CD4-positive, CD25-positive, alpha-beta regulatory T cell (primary cell): ENCODE measurements around the gene FAM177B. TPM values are rescaled to one million over a fixed set of nuclear protein-coding genes. Genes with fewer than 3 reads are reported as not detected.

ENCODE experiments used
- ATAC-seq, 2 donors: fragments of 150-1000 bp; cut with Tn5 transposase; one replicate each; pipeline ENCODE4 v1.10.0; 2021; ENCODE audit warnings: low read depth in 2 of 2, moderate number of reproducible peaks in 2 of 2, moderate library complexity in 1 of 2
- DNase-seq, 3 donors: peaks; one replicate each; pipeline versions ENCODE4 v3.0.0 to v3.0.0-alpha.2; 2012 to 2022; ENCODE audit warnings: mixed read lengths in 1 of 3
- H3K27ac ChIP-seq: one replicate; pipeline ENCODE4 v1.7.0; 2013; ENCODE audit warnings: mild to moderate bottlenecking, low read length; ENCODE audit not compliant: insufficient read depth, poor library complexity, severe bottlenecking
- H3K27me3 ChIP-seq: one replicate; pipeline ENCODE4 v1.7.0; 2013; ENCODE audit warnings: low read length; ENCODE audit not compliant: control insufficient read depth, insufficient read depth
- H3K36me3 ChIP-seq: one replicate; pipeline ENCODE4 v1.7.0; 2013; ENCODE audit warnings: mild to moderate bottlenecking, low read length, moderate library complexity; ENCODE audit not compliant: control insufficient read depth, insufficient read depth
- H3K4me1 ChIP-seq: 2 replicates; pipeline ENCODE4 v1.7.0; 2013; ENCODE audit warnings: mild to moderate bottlenecking, low read length; ENCODE audit not compliant: insufficient read depth, control insufficient read depth, poor library complexity, severe bottlenecking
- H3K4me3 ChIP-seq: one replicate; pipeline ENCODE4 v1.7.0; 2013; ENCODE audit warnings: low read depth, mild to moderate bottlenecking, low read length, moderate library complexity
- H3K9me3 ChIP-seq, 2 experiments: 1 replicate in 1 of 2; 2 replicates in 1 of 2; pipeline ENCODE4 v1.7.0; 2013; ENCODE audit warnings: low read length in 2 of 2, mild to moderate bottlenecking in 1 of 2, moderate library complexity in 1 of 2; ENCODE audit not compliant: control insufficient read depth in 2 of 2
- H3K27ac Mint-ChIP-seq, 3 donors: one replicate each; pipeline ENCODE4 v1.8.0; 2020 to 2022; ENCODE audit warnings: mild to moderate bottlenecking in 3 of 3, mixed read lengths in 3 of 3, moderate library complexity in 2 of 3
- H3K27me3 Mint-ChIP-seq: one replicate; pipeline ENCODE4 v1.8.0; 2022; ENCODE audit warnings: mild to moderate bottlenecking, mixed read lengths
- H3K36me3 Mint-ChIP-seq: one replicate; pipeline ENCODE4 v1.8.0; 2020; ENCODE audit warnings: mixed read lengths
- H3K4me1 Mint-ChIP-seq, 4 donors: one replicate each; pipeline ENCODE4 v1.8.0; 2020 to 2022; ENCODE audit warnings: mixed read lengths in 4 of 4, mild to moderate bottlenecking in 1 of 4
- H3K4me3 Mint-ChIP-seq, 4 donors: one replicate each; pipeline ENCODE4 v1.8.0; 2020 to 2022; ENCODE audit warnings: mild to moderate bottlenecking in 4 of 4, mixed read lengths in 4 of 4, moderate library complexity in 3 of 4
- H3K9me3 Mint-ChIP-seq, 7 donors: one replicate each; pipeline ENCODE4 v1.8.0; 2020 to 2022; ENCODE audit warnings: mixed read lengths in 7 of 7, mild to moderate bottlenecking in 3 of 7, moderate library complexity in 2 of 7
- polyA plus RNA-seq, 4 donors: library from polyadenylated mRNA; unstranded; fragments of 300-500 nt; fragmentation: Illumina TruSeq; gene quantifications; one replicate each; pipeline ENCODE4 v1.2.3, GENCODE V29; 2021
- total RNA-seq: library from RNA; stranded (reverse); gene quantifications from one replicate; pipeline ENCODE4 v1.2.3, GENCODE V29; 2022

Gene FAM177B
- total and polyA plus RNA-seq, 5 donors from 2014 or later: not detected

- peak overlapping the region in 1 of 3 donors; percentile 32 for H3K27ac Mint-ChIP-seq
Observed at GRCh38 chr1:222798975-222799374, 62.0 kb downstream of the FAM177B start.

More at GRCh38 chr1:222798975-222799374, 62.0 kb downstream of the FAM177B start:
- Mint-ChIP-seq H3K4me1 (peaks cover 0 to 10% (median 2%) of the 10 kb centered on the region in 4 donors), H3K36me3 (no peaks in the 10 kb centered on the region), H3K27me3 (peaks cover 22% of the 10 kb centered on the region), H3K9me3 (no peaks in the 10 kb centered on the region), H3K4me3 (peak overlapping the region in 1 of 4 donors; percentile 52)
- H3K36me3 ChIP-seq: no peaks in the 10 kb centered on the region
- H3K27ac ChIP-seq: no peak overlapping the region
- H3K9me3 ChIP-seq: no peaks in the 10 kb centered on the region
- H3K4me3 ChIP-seq: no peak overlapping the region
- peak in 1 of 3 donors; percentile 73 for DNase-seq
- H3K27me3 ChIP-seq: peaks cover 12% of the 10 kb centered on the region
- ATAC-seq: peak in 1 of 2 donors; percentile 46
- H3K4me1 ChIP-seq: no peaks in the 10 kb centered on the region

Other genes starting within 250 kb of the FAM177B start
- gene HHIPL2, start 189.1 kb upstream of the FAM177B start, total RNA-seq: not detected
- not detected for gene HHIPL2, start 189.1 kb upstream of the FAM177B start, polyA plus RNA-seq
- 5.9 TPM for gene TAF1A, start 147.3 kb upstream of the FAM177B start, total RNA-seq
- 1 to 10 TPM; 2.8 to 4.6 (median 3.9) TPM for gene TAF1A, start 147.3 kb upstream of the FAM177B start, polyA plus RNA-seq
- gene MIA3, start 119.1 kb upstream of the FAM177B start, total RNA-seq: 87.1 TPM
- gene MIA3, start 119.1 kb upstream of the FAM177B start, polyA plus RNA-seq: 10 to 100 TPM; 48.5 to 60.3 (median 54.4) TPM
- gene AIDA, start 24.7 kb upstream of the FAM177B start, total RNA-seq: 54.1 TPM
- gene AIDA, start 24.7 kb upstream of the FAM177B start, polyA plus RNA-seq: 10 to 100 TPM; 35.2 to 44.5 (median 38.6) TPM
- 72.0 TPM for gene BROX, start 24.6 kb upstream of the FAM177B start, total RNA-seq
- gene BROX, start 24.6 kb upstream of the FAM177B start, polyA plus RNA-seq: 10 to 100 TPM; 20.7 to 24.7 (median 22.5) TPM
- gene DISP1, start 77.8 kb downstream of the FAM177B start, total RNA-seq: 2.9 TPM
- gene DISP1, start 77.8 kb downstream of the FAM177B start, polyA plus RNA-seq: 1 to 10 TPM; 1.1 to 2.0 (median 1.4) TPM